ENCODE data around the gene ASMTL.
"Not testable (repeated sequence)": the region's sequence is repeated elsewhere in the genome, so short reads cannot be mapped to it uniquely, and the experiment has no call there.

ASMTL gene

GRCh38 chrX:1392376-1393068, 60.2 kb downstream of the ASMTL start:
- FAIRE-seq (no peak), DNase-seq (ENCODE audit: extremely low spot score, insufficient read length, low read depth) (no peak)

- DNase-seq (ENCODE audit: extremely low spot score, insufficient read length, low read depth) (peak; percentile 98), FAIRE-seq (peak; percentile 98)
Observed at GRCh38 chrX:1391707-1392375, 60.9 kb downstream of the ASMTL start, which contains the start of gene SLC25A6. Gene SLC25A6 (minus strand): TSS chrX:1392113. CDS start chrX:1392009, 104 bp downstream.

- FAIRE-seq (no peak), DNase-seq (ENCODE audit: extremely low spot score, insufficient read length, low read depth) (peak; percentile 91)
Observed at GRCh38 chrX:1391370-1391706, 61.4 kb downstream of the ASMTL start.

GRCh38 chrX:1390621-1391369, 61.9 kb downstream of the ASMTL start:
- FAIRE-seq = no peak
- no peak for DNase-seq (ENCODE audit: extremely low spot score, insufficient read length, low read depth)

- FAIRE-seq (no peak), DNase-seq (ENCODE audit: extremely low spot score, insufficient read length, low read depth) (no peak)
Observed at GRCh38 chrX:1389993-1390285, 62.8 kb downstream of the ASMTL start.

GRCh38 chrX:1389181-1389992, 63.3 kb downstream of the ASMTL start:
- DNase-seq (ENCODE audit: extremely low spot score, insufficient read length, low read depth) = no peak
- no peak for FAIRE-seq

- FAIRE-seq = no peak
- no peak for DNase-seq (ENCODE audit: extremely low spot score, insufficient read length, low read depth)
Observed at GRCh38 chrX:1388651-1389050, 64.1 kb downstream of the ASMTL start.

- DNase-seq (ENCODE audit: extremely low spot score, insufficient read length, low read depth) (no peak), FAIRE-seq (no peak)
Observed at GRCh38 chrX:1387141-1387776, 65.5 kb downstream of the ASMTL start.

DNA sequence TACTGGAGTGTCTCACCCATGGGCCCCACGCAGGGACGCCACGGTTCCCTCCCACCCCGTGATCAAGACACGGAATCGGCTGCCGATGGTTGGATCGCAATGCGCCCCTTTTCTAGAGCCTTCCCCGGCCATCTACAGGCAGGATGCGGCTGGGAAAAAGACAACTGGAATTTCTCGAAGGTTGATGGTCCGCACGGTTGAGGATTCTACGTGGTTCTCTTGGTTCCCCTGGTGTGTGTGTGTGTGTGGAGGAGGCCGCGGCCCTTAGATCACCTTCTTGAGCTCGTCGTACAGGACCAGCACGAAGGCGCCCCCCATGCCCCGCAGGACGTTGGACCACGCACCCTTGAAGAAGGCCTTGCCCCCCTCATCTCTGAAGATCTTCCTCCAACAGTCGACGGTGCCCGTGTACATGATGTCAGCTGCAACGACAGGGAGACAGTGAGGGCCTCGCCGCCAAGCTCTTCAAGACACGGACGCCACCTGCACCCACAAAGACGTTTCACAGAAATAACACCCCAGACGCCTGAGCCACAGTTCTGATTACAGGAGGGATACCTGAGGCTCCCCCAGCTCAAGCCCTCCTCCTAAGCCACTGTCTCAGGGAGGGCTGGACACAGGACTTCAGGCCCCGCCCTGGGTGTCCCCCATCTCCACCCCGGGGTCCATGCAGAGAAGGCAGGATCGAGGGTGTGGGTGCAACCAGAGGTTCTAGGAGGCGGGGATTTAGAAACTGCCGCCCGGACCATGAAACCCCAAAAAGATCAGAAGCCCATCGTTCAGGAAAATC, 66.2 kb downstream of the ASMTL start:
- no peak for DNase-seq (ENCODE audit: extremely low spot score, insufficient read length, low read depth)
- no peak for FAIRE-seq

DNA sequence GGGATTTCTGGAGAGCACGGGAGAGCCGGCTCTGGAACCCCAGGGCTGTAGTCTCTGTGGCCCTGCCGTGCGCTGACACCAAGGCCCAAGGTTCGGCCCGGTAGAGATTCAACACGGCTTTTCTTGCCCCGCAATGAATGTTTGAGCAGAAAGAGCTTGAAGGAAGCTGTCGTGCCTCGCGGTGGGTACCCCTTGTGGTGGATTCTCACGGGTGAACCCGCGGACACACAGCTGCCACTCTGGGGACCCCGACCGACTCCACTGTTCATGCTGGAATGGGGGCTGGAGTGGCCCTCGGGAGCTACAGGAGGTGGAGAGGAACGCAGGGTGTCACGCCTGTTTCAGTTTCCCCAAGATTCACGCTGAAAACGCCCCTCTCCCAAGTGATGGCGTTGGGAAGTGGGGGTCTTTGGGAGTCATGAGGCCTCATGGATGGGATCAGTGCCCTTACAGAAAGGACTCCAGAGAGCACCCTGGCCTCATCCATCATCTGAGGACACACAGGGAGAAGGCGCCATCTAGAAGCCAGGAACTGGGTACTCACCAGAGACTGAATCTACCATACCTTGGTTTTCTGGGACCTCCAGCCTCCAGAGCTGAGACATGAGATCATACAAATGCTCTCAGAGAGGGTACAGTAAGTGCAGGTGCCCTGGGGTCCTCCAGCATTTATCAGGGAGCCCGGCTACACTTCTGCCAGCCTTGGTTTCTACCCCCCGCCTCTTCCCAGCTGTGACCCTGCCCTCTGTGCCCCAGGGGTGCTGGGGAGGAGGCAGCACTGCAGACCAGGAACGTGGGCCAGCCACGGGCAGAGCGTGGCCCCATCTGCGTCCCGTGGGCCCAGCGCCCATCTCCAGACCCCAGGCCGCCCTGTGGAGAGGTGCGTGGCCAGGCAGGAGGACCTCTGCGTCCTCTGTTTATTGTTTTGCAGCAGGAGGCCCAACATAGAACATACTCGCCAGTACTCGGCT, 67.2 kb downstream of the ASMTL start:
- DNase-seq (ENCODE audit: extremely low spot score, insufficient read length, low read depth) = no peak
- no peak for FAIRE-seq

DNA sequence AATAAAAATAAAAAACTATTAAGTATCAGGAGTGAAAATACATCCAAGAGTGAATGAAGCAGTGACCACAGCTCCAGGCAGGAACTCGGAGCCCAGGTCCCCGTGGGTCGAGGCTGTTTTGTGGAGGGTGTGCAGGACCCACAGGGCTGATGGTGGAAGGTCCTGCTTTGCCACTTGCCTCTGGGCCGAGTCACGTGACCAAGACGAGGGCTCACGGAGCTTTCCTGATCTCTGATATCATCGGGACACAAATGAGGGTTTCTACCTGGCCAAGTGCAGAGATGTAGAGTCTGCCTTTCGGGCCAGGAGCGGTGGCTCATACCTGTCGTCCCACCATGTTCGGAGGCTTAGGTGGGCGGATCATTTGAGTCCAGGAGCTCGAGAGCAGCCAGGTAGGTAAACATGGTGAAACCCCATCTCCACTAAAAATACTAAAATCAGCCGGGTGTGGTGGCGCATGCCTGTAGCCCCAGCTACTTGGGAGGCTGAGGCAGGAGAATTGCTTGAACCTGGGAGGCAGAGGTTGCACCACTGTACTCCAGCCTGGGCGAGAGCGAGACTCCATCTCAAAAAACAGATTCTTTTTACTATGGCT, 68.0 kb downstream of the ASMTL start:
- DNase-seq (ENCODE audit: extremely low spot score, insufficient read length, low read depth) = no peak
- FAIRE-seq = no peak

GRCh38 chrX:1380672-1381233, 72.0 kb downstream of the ASMTL start:
- FAIRE-seq = no peak
- DNase-seq (ENCODE audit: extremely low spot score, insufficient read length, low read depth) = no peak

DNA sequence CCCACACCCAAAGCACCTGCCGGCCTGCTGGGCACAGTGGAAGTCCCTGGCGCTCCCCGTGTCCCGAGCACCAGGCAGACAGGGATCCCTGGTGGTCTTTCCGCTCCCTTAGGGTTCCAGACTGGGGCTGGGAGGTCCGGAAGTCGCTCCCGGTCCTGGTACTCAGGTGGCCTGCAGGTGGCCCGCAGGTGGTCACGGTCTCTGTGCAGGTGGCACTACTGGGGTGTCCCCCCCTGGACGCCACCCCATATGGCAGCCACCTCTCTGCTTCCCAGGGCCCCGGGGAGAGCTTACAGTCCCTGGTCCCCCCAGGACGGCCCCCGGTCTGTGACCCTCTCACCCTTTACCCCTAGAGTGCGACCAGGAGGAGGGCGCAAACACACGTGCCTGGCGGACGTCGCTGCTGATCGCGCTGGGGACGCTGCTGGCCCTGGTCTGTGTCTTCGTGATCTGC, 74.4 kb downstream of the ASMTL start:
- FAIRE-seq = no peak
- no peak for DNase-seq (ENCODE audit: extremely low spot score, insufficient read length, low read depth)

GRCh38 chrX:1368385-1368698, 84.4 kb downstream of the ASMTL start:
- DNase-seq (ENCODE audit: extremely low spot score, insufficient read length, low read depth) (no peak), FAIRE-seq (no peak)

DNA sequence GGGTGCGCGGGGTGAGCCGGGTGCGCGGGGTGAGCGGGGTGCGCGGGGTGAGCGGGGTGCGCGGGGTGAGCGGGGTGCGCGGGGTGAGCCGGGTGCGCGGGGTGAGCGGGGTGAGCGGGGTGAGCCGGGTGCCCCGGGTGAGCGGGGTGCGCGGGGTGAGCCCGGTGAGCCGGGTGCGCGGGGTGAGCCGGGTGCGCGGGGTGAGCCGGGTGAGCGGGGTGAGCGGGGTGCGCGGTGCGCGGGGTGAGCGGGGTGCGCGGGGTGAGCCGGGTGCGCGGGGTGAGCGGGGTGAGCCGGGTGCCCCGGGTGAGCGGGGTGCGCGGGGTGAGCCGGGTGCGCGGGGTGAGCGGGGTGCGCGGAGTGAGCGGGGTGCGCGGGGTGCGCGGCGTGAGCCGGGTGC, 86.3 kb downstream of the ASMTL start:
- not testable (repeated sequence) for DNase-seq (ENCODE audit: extremely low spot score, insufficient read length, low read depth); FAIRE-seq

GRCh38 chrX:1361910-1362309, 90.8 kb downstream of the ASMTL start:
- FAIRE-seq (no peak), DNase-seq (ENCODE audit: extremely low spot score, insufficient read length, low read depth) (no peak)

DNA sequence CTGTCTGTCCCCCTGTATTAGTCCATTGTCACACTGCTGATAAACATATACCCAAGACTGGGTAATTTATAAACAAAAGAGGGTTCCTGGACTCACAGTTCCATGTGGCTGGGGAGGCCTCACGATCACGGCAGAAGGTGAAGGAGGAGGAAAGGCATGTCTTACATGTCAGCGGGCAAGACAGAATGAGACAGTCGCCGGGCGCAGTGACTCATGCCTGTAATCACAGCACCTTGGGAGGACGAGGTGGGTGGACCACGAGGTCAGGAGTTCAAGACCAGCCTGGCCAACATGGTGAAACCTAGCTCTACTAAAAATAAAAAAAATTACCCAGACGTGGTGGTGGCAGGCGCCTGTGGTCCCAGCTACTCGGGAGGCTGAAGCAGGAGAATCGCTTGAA, 91.4 kb downstream of the ASMTL start:
- no peak for FAIRE-seq
- no peak for DNase-seq (ENCODE audit: extremely low spot score, insufficient read length, low read depth)

GRCh38 chrX:1360171-1360570, 92.5 kb downstream of the ASMTL start:
- FAIRE-seq = no peak

More at GRCh38 chrX:1360171-1360570, 92.5 kb downstream of the ASMTL start:
- no peak for DNase-seq (ENCODE audit: extremely low spot score, insufficient read length, low read depth)

Measured in GM18507 (cell line).